DND-41 (cell line): ENCODE results near the gene PDE3A.

Experiments
- CTCF ChIP-seq: IDR thresholded peaks from 2 replicates; pipeline ENCODE4 v1.5.1; 2012; ENCODE audit warnings: borderline replicate concordance, low read length, moderate library complexity, mild to moderate bottlenecking; ENCODE audit not compliant: poor library complexity, severe bottlenecking; ENCODE audit errors: extremely low read depth
- EZH2 ChIP-seq: IDR thresholded peaks from 3 replicates; pipeline ENCODE4 v1.6.1; 2012; ENCODE audit warnings: borderline replicate concordance, low read depth, mild to moderate bottlenecking, moderate library complexity, low read length, inconsistent platforms; ENCODE audit not compliant: severe bottlenecking

- TF ChIP-seq CTCF = no peak
- no peak for TF ChIP-seq EZH2
These were observed 1.1 kb downstream of the PDE3A start for GRCh38 chr12:20369305-20370013.
